ENCODE measurements around the gene HK1.

Gene HK1

GRCh38 chr10:69408318-69409175 is 130.3 kb downstream of the HK1 start:
- peak; percentile 58 to 80 for DNase-seq

DNA sequence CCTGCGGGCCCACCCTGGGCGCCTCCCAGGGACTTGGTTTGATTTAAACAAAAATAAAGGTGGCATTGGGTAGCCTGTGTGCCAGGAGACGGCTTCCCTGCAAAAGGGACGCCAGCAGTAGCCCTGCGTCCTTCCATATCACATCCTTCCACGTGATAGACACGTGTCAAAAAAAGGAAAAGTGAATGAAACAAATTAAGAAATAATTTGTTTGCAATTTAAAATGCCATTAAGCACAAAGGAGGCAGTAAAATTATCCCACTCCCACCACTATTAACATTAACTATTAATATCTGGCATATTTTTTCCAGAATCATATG is 130.8 kb downstream of the HK1 start:
- no peak for DNase-seq

DNA sequence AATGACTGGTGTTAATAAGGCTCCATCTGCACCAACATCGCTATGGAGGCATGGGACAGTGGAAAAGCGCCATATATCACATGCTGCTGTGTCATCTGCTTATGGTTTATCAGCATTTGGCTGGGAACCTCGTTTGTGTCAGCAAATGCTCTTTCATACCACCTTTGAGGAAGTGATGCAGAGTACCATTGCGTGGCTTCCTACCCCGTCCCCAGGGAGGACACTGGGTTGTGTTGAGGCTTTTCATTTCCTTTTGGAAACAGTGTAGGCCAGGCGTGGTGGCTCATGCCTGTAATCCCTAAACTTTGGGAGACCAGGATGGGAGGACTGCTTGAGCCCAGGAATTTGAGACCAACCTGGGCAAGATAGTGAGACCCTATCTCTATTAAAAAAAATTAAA is 131.7 kb downstream of the HK1 start:
- no peak for DNase-seq

DNA sequence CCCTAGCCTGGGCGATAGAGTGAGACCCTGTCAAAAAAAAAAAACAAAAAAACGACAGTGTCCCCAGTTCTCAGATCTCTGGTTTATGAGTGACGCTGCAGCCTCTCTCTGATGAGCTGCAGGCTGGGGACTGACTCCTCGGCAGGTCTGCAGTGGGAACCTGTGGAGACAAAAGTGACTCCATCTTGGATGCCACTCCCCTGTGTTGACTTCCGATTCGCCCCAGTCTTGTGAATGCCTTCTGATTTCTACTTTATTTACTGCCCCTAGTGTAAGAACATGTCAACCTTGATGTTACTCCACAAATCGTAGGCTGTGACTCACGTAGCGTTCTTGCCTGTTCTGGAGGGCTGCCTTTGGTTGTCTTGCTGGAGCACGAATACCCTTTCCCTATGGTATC is 132.2 kb downstream of the HK1 start:
- DNase-seq, result no peak

DNA sequence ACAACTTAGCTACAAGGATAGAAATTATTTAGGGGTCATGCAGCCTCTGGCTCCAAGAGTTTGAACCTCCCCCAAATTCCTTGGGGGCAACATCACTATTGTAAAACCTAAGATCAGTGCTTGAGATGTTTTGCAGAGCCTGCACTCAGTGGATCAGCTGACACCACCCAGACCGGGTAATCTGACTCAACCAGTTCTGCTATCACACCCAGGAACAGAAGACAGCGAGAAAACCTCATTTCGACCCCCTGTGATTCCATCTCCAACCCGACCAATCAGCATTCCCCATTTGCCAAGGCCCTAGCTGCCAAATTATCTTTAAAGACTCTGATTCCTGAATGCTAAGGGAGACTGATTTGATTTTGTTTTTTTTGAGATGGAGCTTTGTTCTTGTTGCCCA is 133.2 kb downstream of the HK1 start:
- DNase-seq, result no peak

- DNase-seq, result no peak
Observed at GRCh38 chr10:69412232-69412790, 134.0 kb downstream of the HK1 start.

DNA sequence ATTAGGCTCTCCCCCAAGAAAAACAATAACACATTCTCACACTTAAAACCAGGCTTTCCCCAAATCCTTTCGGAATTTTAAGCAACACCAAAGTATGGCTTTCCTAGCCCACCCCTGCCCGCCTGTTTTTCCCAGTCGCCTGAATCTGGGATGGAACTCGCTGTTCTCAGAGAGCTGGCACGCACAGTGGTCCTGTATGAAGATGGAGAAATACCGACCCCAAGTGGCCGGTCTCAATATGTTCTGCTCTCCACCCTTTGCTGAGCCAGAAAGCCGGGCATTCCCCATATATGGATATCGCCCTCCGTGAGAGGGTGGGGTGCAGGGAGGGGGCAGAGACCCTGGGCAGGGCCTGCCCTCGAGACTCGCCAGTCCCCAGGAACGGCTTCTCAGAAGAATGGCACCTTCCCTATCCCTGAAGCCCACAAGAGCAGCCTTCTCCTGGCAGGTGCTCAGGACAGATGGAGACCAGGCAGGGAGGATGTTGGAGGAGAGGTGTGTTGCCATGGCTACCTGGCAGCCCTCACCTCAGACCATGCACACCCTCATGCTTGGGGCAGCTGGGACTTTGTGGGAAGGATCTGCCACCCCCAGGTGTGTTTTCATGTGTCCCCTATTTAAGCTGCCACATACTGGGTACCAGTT is 135.0 kb downstream of the HK1 start:
- DNase-seq, result peak in 1 of 2 experiments; percentile 30

- DNase-seq, result no peak
Observed at GRCh38 chr10:69414036-69415018, 136.0 kb downstream of the HK1 start.

- no peak for DNase-seq
Observed at GRCh38 chr10:69415049-69415448, 136.8 kb downstream of the HK1 start.

DNA sequence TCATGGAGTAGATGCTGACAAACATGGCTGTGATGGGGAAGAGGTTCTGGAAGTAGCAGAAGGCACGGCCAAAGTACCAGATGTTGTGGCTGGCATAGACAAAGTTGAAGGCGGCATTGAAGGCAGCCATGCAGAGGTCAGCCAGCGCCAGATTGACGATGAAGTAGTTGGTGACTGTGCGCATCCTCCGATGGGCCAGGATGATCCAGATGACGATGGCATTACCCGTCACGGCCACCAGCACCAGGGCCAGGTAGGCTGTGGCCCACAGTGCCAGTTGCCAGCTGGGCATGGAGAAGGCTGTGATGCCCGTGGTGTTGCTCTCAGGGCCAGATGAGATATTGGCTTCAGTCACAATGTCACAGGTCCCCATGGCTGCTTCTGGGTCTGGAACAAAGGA is 137.7 kb downstream of the HK1 start:
- DNase-seq, result no peak

- DNase-seq, result no peak
Observed at GRCh38 chr10:69416695-69417094, 138.4 kb downstream of the HK1 start, which contains the start of gene TACR2. Gene TACR2 (minus strand): TSS chr10:69416918. CDS start chr10:69416323, 595 bp downstream.

GRCh38 chr10:69417542-69417941 is 139.2 kb downstream of the HK1 start:
- DNase-seq, result no peak

GRCh38 chr10:69418052-69418752 is 139.9 kb downstream of the HK1 start:
- DNase-seq, result no peak

GRCh38 chr10:69419096-69419743 is 140.9 kb downstream of the HK1 start:
- no peak for DNase-seq

DNA sequence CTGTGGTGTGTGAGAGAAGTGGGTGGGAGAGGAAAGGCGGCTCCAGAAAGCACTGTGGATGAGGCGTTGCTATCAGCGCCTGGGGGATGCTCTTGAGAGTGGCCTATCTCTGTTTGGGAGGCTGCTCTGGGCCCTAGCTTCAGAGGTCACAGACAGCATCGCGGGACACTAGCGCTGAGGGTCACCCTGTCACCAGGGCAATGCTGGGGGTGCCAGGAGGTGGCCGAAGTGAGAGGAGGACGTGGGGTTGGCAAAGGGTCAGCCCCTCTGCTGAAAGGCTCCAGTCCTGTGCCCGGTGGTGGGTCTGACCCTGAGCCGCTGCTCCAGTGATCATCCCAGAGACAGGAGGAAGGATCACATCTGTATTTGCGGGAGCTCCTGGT is 141.4 kb downstream of the HK1 start:
- no peak for DNase-seq

GRCh38 chr10:69421611-69422308 is 143.5 kb downstream of the HK1 start:
- no peak for DNase-seq

GRCh38 chr10:69422676-69423075 is 144.4 kb downstream of the HK1 start:
- DNase-seq, result no peak

DNA sequence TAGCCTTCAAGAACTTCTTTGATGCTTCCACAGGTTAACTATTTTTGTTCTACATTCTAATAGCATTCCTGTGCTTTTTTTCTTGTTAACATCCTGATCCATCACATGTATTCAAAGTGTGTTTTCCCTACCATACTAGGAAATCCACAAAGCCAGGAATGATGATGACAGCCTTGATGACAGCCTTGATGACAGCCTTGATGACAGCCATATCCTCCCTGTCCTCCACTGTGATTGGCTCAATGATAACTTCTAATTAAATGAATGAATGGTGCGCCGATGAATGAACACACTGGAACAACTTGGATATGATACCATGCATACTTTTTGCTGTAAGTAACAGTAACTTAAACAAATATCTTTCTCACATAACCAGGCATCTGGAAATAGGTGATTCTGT is 146.7 kb downstream of the HK1 start:
- no peak for DNase-seq

DNA sequence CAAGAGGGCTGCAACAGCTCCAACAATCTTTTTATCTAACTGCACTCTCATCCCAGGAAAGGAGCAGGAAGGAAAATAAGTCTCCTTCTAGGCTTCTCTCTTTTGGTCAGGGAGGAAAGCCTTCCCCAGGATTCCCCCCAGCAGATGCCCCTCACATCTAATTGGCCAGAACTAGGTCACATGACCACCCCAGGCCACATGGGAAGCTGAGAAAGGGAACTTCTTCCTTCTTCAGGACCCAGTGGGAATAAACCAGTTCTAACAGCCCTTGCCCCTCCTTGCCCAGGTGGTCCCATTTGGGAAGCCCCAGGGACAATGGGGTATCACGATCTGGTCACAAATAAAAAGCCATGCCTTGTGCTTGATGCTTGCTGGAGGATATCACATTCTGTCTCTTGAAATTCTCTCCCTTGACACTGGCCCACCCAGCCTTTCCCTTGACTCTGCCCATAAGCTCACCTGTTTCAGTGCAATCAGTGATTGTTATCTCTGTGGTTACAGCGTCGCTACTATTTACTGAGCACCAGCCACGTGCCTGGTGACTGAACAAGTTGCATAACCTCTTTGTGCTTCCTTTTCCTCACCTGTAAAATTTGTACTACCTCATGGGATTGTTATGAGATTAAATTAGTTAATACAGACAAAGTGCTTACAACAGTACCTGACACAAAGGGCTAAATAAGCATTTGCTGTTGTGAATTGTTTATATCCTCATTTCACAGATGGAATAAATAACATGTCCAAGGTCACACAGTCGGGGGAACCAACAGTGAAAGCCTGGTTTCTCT is 147.4 kb downstream of the HK1 start:
- no peak for DNase-seq

- no peak for DNase-seq
Observed at GRCh38 chr10:69426376-69426727, 148.1 kb downstream of the HK1 start.

All from SW 1271 (cell line).